ENCODE data around the gene IGF2R.

- TF ChIP-seq CTCF (IDR thresholded peaks at IDR 0.05) (no peak), POLR2A (IDR thresholded peaks at IDR 0.05) (no peak), EP300 (IDR thresholded peaks at IDR 0.05) (no peak), POLR2AphosphoS5 (IDR thresholded peaks at IDR 0.05) (no peak)
These were observed 12.9 kb upstream of the IGF2R start for GRCh38 chr6:159955945-159956361.

Data from stomach (tissue), 4 donors.